PC-9 (cell line): Measurements from ENCODE around the gene RIOK3. TPM values are rescaled to one million over a fixed set of nuclear protein-coding genes. Genes with fewer than 3 reads are reported as not detected.

ENCODE experiments used
- BruUV-seq: library from RNA; stranded (reverse); fragments of 400-500 nt; replicated peaks from 2 replicates; lab custom pipeline; 2021; lab: Mats Ljungman, UMichigan
- CTCF ChIA-PET: fragments of 300-600 bp; sonication (Branson Sonifier 250); formaldehyde crosslinking; loops from one replicate; lab custom pipeline; 2022; ENCODE audit warnings: antibody characterized with exemption; lab: Charles Lee
- POLR2A ChIA-PET: fragments of 300-600 bp; sonication (Branson Sonifier 250); formaldehyde crosslinking; loops from one replicate; lab custom pipeline; 2022; ENCODE audit warnings: antibody characterized with exemption; ENCODE audit not compliant: unreplicated experiment; lab: Charles Lee
- DNase-seq, 2 experiments: peaks; one replicate each; pipeline versions ENCODE4 v3.0.0 to v3.0.0-alpha.2; 2015 to 2022; ENCODE audit warnings: mixed read lengths in 1 of 2
- H2AFZ ChIP-seq: fragments of 200-600 bp; sonication (generic); 2 replicates; pipeline ENCODE4 v1.8.1; 2017; ENCODE audit warnings: antibody characterized with exemption
- H3F3A ChIP-seq: fragments of 200-600 bp; sonication (generic); 2 replicates; pipeline ENCODE4 v1.8.1; 2017; ENCODE audit warnings: antibody characterized with exemption, mild to moderate bottlenecking, low read depth; ENCODE audit not compliant: insufficient read depth
- H3K27ac ChIP-seq: fragments of 200-600 bp; sonication (generic); 2 replicates; pipeline ENCODE4 v1.6.1; 2016; ENCODE audit warnings: mixed run types
- H3K27me3 ChIP-seq: fragments of 200-600 bp; sonication (generic); 2 replicates; pipeline ENCODE4 v1.6.1; 2016; ENCODE audit warnings: low read depth, mixed run types; ENCODE audit not compliant: insufficient read depth
- H3K36me3 ChIP-seq: fragments of 200-600 bp; sonication (generic); 2 replicates; pipeline ENCODE4 v1.6.1; 2016; ENCODE audit warnings: low read depth, mixed run types
- H3K4me1 ChIP-seq: fragments of 200-600 bp; sonication (generic); replicated peaks from 2 replicates; pipeline ENCODE4 v1.6.1; 2016; ENCODE audit warnings: mixed run types; ENCODE audit not compliant: insufficient read depth
- H3K4me2 ChIP-seq: fragments of 200-600 bp; sonication (generic); 2 replicates; pipeline ENCODE4 v1.6.1; 2017; ENCODE audit warnings: mixed run types
- H3K4me3 ChIP-seq: fragments of 200-600 bp; sonication (generic); 2 replicates; pipeline ENCODE4 v1.6.1; 2016; ENCODE audit warnings: mixed run types
- H3K79me2 ChIP-seq: fragments of 200-600 bp; sonication (generic); 2 replicates; pipeline ENCODE4 v1.6.1; 2017; ENCODE audit warnings: low read depth, mixed run types
- H3K9me2 ChIP-seq: fragments of 200-600 bp; sonication (generic); 2 replicates; pipeline ENCODE4 v1.8.1; 2017; ENCODE audit warnings: mild to moderate bottlenecking; ENCODE audit not compliant: insufficient read depth
- H3K9me3 ChIP-seq: fragments of 200-600 bp; sonication (generic); 2 replicates; pipeline ENCODE4 v1.8.1; 2016; ENCODE audit warnings: low read depth; ENCODE audit not compliant: insufficient read depth
- H4K20me1 ChIP-seq: fragments of 200-600 bp; sonication (generic); 2 replicates; pipeline ENCODE4 v1.8.1; 2017; ENCODE audit not compliant: insufficient read depth
- CTCF ChIP-seq: fragments of 200-600 bp; sonication (generic); conservative IDR thresholded peaks from 2 replicates; pipeline ENCODE4 v1.6.1; 2017; ENCODE audit warnings: mixed run types, antibody characterized with exemption, mild to moderate bottlenecking, moderate library complexity
- EZH2 ChIP-seq: fragments of 200-600 bp; sonication (generic); IDR thresholded peaks from 2 replicates; pipeline ENCODE4 v1.8.0; 2017; ENCODE audit warnings: antibody characterized with exemption, low read depth
- intact Hi-C: fragments of 100-400 bp; cut with micrococcal nuclease; formaldehyde crosslinking; loops from one replicate; pipeline ENCODE4 v1.10.0; 2022; ENCODE audit not compliant: unreplicated experiment
- total RNA-seq: library from RNA; stranded (reverse); gene quantifications from 2 replicates; pipeline ENCODE4 v1.2.3, GENCODE V29; 2021

The RIOK3 gene
- total RNA-seq, 1 experiment from 2014 or later = 39.9 TPM

GRCh38 chr18:23460285-23461273 lies 7.5 kb downstream of the RIOK3 start:
- no peaks in the 10 kb centered on the region for H3K9me3 ChIP-seq
- intact Hi-C loops = no loop called here
- no peaks in the 10 kb centered on the region for H3K27me3 ChIP-seq
- TF ChIP-seq EZH2 (no peak), CTCF (no peak)
- H3K4me1 ChIP-seq = peaks cover 14% of the 10 kb centered on the region
- BruUV-seq = no TSS peak
- peak overlapping the region; percentile 34 for H3K27ac ChIP-seq
- H2AFZ ChIP-seq = no peak overlapping the region
- POLR2A ChIA-PET = interaction anchor here (0.6 to 0.7 kb wide), 2 partner anchors 353 to 368 kb away, joined by 6 to 8 read pairs; no protein-coding TSS in a partner anchor
- 0 out of 2 replicates have a peak, but pooled peaks cover under 1% of the 10 kb centered on the region for H3K36me3 ChIP-seq
- peaks cover 39% of the 10 kb centered on the region for H4K20me1 ChIP-seq
- CTCF ChIA-PET = no interaction called here
- H3K4me2 ChIP-seq = no peak overlapping the region; the same call in 1 of the 2 replicates
- H3K79me2 ChIP-seq = peaks cover 62% of the 10 kb centered on the region
- 0 out of 2 replicates have a peak, but pooled peaks cover 4% of the 10 kb centered on the region for H3F3A ChIP-seq
- no peaks in the 10 kb centered on the region for H3K9me2 ChIP-seq
- no peak overlapping the region for H3K4me3 ChIP-seq
- no peak for DNase-seq

GRCh38 chr18:23462876-23463275 lies 9.8 kb downstream of the RIOK3 start:
- H3K9me2 ChIP-seq = no peaks in the 10 kb centered on the region
- H3K4me1 ChIP-seq = peaks cover 11% of the 10 kb centered on the region; the same call in 1 of the 2 replicates
- H3K4me2 ChIP-seq = no peak overlapping the region
- 0 out of 2 replicates have a peak, but pooled peaks cover 4% of the 10 kb centered on the region for H3F3A ChIP-seq
- no peaks in the 10 kb centered on the region for H3K27me3 ChIP-seq
- H2AFZ ChIP-seq = no peak overlapping the region
- DNase-seq = no peak
- peaks cover 30% of the 10 kb centered on the region for H4K20me1 ChIP-seq
- CTCF ChIA-PET = no interaction called here
- H3K9me3 ChIP-seq = no peaks in the 10 kb centered on the region
- H3K36me3 ChIP-seq = peaks cover 6% of the 10 kb centered on the region; the same call in 1 of the 2 replicates
- H3K27ac ChIP-seq = no peak overlapping the region
- no peak overlapping the region for H3K4me3 ChIP-seq
- TF ChIP-seq CTCF = no peak
- TF ChIP-seq EZH2 = no peak
- intact Hi-C loops = no loop called here
- POLR2A ChIA-PET = no interaction called here
- no TSS peak for BruUV-seq
- H3K79me2 ChIP-seq = peaks cover 39% of the 10 kb centered on the region

GRCh38 chr18:23468753-23469459 lies 15.8 kb downstream of the RIOK3 start:
- Histone ChIP-seq H4K20me1 (no peaks in the 10 kb centered on the region; the same call in 1 of the 2 replicates), H3K4me2 (no peak overlapping the region), H3K4me1 (no peaks in the 10 kb centered on the region), H3K36me3 (peaks cover 6% of the 10 kb centered on the region; the same call in 1 of the 2 replicates), H3K4me3 (no peak overlapping the region), H3F3A (no peaks in the 10 kb centered on the region), H3K27me3 (no peaks in the 10 kb centered on the region), H2AFZ (no peak overlapping the region), H3K9me2 (no peaks in the 10 kb centered on the region), H3K79me2 (no peaks in the 10 kb centered on the region), H3K9me3 (no peaks in the 10 kb centered on the region), H3K27ac (no peak overlapping the region)
- CTCF ChIA-PET = no interaction called here
- DNase-seq = no peak
- TF ChIP-seq EZH2 (no peak), CTCF (no peak)
- intact Hi-C loops = no loop called here
- POLR2A ChIA-PET = no interaction called here
- no TSS peak for BruUV-seq
